SH-SY5Y (cell line): Measurements from ENCODE around the gene TNRC18.

Source experiments
- GATA2 ChIP-seq: IDR thresholded peaks from 2 replicates; pipeline ENCODE4 v1.6.1; 2011; ENCODE audit warnings: mild to moderate bottlenecking, low read depth, low read length
- GATA3 ChIP-seq: IDR thresholded peaks from 2 replicates; pipeline ENCODE4 v1.6.1; 2011; ENCODE audit warnings: low read depth, mild to moderate bottlenecking, low read length, moderate library complexity

GRCh38 chr7:5381071-5381772, 42.4 kb downstream of the TNRC18 start:
- TF ChIP-seq GATA3, result no peak
- no peak for TF ChIP-seq GATA2
